ENCODE data around the gene TMCC1. TPM values are rescaled to one million over a fixed set of nuclear protein-coding genes. Genes with fewer than 3 reads are reported as not detected.
A peak's percentile ranks its signal among the peaks of the same experiment; 100 is the strongest.
"Not testable (repeated sequence)": the region's sequence is repeated elsewhere in the genome, so short reads cannot be mapped to it uniquely, and the experiment has no call there.

Gene TMCC1
- total RNA-seq, 1 donor, result 11.2 TPM

GRCh38 chr3:129838086-129838485, 55.4 kb downstream of the TMCC1 start:
- H3K4me3 ChIP-seq (ENCODE audit: low read depth, low read length), result no peak overlapping the region
- no peak for DNase-seq (ENCODE audit: low read depth)
- TF ChIP-seq, protein P1, sequence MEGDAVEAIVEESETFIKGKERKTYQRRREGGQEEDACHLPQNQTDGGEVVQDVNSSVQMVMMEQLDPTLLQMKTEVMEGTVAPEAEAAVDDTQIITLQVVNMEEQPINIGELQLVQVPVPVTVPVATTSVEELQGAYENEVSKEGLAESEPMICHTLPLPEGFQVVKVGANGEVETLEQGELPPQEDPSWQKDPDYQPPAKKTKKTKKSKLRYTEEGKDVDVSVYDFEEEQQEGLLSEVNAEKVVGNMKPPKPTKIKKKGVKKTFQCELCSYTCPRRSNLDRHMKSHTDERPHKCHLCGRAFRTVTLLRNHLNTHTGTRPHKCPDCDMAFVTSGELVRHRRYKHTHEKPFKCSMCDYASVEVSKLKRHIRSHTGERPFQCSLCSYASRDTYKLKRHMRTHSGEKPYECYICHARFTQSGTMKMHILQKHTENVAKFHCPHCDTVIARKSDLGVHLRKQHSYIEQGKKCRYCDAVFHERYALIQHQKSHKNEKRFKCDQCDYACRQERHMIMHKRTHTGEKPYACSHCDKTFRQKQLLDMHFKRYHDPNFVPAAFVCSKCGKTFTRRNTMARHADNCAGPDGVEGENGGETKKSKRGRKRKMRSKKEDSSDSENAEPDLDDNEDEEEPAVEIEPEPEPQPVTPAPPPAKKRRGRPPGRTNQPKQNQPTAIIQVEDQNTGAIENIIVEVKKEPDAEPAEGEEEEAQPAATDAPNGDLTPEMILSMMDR (IDR thresholded peaks at IDR 0.05; ENCODE audit: insufficient read depth, low read depth, low read length), result no peak

DNA sequence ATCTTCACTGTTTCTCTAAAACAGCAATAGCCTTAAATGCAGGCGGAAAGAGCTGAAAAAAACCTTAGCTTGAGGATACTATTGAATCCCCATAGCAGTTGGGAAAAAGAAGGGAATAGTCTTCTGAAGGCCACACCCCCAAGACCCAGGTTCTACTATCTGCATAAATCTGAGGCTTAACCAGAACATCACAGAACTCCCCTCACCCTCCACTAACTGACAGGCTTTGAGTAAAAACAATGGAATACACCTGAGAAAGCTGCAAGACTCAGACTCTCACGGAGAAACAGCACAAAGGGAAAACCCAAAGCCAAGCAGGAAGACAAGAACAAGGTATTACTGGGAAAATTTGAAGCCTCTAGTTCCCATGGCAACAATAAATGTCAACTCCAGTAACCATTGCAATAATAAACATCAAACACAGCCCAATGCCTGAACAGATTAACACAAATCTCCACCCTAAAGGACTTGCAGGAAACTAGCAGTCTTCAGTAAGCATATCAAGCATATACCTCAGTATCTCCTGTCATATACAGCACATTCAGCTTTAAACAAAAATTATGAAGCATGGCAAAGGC, 56.4 kb downstream of the TMCC1 start:
- DNase-seq (ENCODE audit: low read depth), result peak; percentile 17
- H3K4me3 ChIP-seq (ENCODE audit: low read depth, low read length), result no peak overlapping the region
- TF ChIP-seq, protein P1 (IDR thresholded peaks at IDR 0.05; ENCODE audit: insufficient read depth, low read depth, low read length), result no peak

DNA sequence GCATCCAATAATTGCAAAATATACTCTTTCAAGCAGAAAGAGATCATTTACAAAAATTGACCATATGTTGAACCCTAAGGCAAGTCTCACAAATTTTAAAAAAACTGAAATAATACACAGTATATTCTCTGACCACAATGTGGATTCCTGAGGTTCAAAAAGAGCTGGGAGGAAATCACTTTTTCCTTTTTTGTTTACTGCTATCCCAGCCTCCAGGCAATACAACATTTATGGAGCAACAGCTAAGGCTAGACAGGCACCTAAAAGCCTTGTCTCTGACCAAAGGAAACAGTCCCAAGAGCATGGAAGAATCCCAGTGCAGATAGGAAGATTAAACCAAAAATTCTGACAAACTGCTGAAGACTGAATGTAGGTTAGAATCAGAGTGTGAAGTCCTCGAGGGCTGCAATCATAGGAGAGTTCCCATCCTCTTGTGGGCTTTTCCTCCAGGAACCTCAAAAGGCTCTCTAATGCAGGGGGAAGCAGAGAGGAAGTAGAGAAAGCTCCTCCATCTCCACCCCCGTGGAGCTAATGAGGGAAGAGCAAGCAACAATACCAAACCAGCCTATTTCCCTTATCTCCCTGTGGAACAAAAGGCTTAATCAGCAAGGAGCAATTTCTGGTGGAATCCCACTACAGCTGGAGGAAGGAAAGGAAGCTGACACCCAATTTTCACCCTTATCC, 57.0 kb downstream of the TMCC1 start:
- TF ChIP-seq, protein P1 (IDR thresholded peaks at IDR 0.05; ENCODE audit: insufficient read depth, low read depth, low read length), result no peak
- H3K4me3 ChIP-seq (ENCODE audit: low read depth, low read length), result no peak overlapping the region
- peak; percentile 56 for DNase-seq (ENCODE audit: low read depth)

DNA sequence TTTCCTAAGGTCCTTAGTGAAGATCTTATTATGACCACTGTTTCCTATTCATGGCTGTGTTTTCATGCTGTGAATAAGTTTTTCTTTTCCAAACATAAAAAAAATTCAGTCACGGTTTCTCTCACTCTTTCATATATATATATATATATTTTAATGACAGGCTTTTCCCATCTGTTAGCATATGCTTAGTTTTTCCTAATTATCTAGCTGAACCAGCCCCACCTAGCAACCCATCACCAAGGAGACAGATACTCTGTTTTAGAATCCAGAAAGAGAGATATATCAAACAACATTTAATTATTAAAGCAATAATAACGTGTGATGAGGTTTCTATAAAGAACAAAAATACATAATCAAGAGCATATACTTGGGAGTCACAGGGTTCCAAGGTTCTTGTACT, 58.3 kb downstream of the TMCC1 start:
- TF ChIP-seq, protein P1 (IDR thresholded peaks at IDR 0.05; ENCODE audit: insufficient read depth, low read depth, low read length), result no peak
- no peak overlapping the region for H3K4me3 ChIP-seq (ENCODE audit: low read depth, low read length)
- DNase-seq (ENCODE audit: low read depth), result no peak

- peak; percentile 26 for DNase-seq (ENCODE audit: low read depth)
- TF ChIP-seq, protein P1 (IDR thresholded peaks at IDR 0.05; ENCODE audit: insufficient read depth, low read depth, low read length), result no peak
- H3K4me3 ChIP-seq (ENCODE audit: low read depth, low read length), result no peak overlapping the region
Measured at GRCh38 chr3:129834580-129834979, 58.9 kb downstream of the TMCC1 start.

DNA sequence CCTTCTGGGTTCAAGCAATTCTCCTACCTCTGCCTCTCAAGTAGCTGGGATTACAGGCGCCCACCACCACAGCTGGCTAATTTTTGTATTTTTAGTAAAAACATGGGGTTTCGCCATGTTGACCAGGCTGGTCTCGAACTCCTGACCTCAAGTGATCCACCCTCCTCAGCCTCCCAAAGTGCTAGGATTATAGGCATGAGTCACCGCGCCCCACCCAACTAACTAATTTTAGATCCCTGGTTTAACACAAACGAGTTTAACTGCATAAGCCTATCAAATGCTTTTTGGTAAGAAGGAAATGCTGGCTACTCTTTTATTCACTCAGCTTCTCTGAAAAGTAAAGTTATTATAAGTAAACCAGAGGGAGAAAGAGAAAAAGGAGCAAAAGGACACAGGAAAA, 61.6 kb downstream of the TMCC1 start:
- peak; percentile 28 for DNase-seq (ENCODE audit: low read depth)
- H3K4me3 ChIP-seq (ENCODE audit: low read depth, low read length), result not testable (repeated sequence)

- DNase-seq (ENCODE audit: low read depth), result no peak
- TF ChIP-seq, protein P1 (IDR thresholded peaks at IDR 0.05; ENCODE audit: insufficient read depth, low read depth, low read length), result no peak
- no peak overlapping the region for H3K4me3 ChIP-seq (ENCODE audit: low read depth, low read length)
Measured at GRCh38 chr3:129831503-129831902, 62.0 kb downstream of the TMCC1 start.
